PFSK-1 (cell line): ENCODE data around the gene SLC6A2.

Experiments used
- FOXP2 ChIP-seq: optimal IDR thresholded peaks from 2 replicates; pipeline ENCODE3; 2011; ENCODE audit warnings: borderline replicate concordance, control low read depth, inconsistent platforms; ENCODE audit not compliant: insufficient read depth; ENCODE audit errors: extremely low read length, extremely low read depth
- POLR2AphosphoS5 ChIP-seq: IDR thresholded peaks from 2 replicates; pipeline ENCODE4 v1.6.1; 2012; ENCODE audit warnings: low read depth, mild to moderate bottlenecking, control low read depth, low read length, moderate library complexity
- REST ChIP-seq, 2 experiments: IDR thresholded peaks; 2 replicates each; pipeline versions ENCODE4 v1.6.1 to v1.8.0; 2011 to 2012; ENCODE audit warnings: low read depth in 2 of 2, low read length in 2 of 2, control low read depth in 1 of 2, inconsistent platforms in 1 of 2, mild to moderate bottlenecking in 1 of 2, moderate library complexity in 1 of 2; ENCODE audit not compliant: insufficient read depth in 1 of 2
- SIN3A ChIP-seq: IDR thresholded peaks from 2 replicates; pipeline ENCODE4 v1.6.1; 2012; ENCODE audit warnings: mild to moderate bottlenecking, low read length, moderate library complexity, borderline replicate concordance; ENCODE audit not compliant: insufficient read depth
- TAF1 ChIP-seq: IDR thresholded peaks from 2 replicates; pipeline ENCODE4 v1.6.1; 2012; ENCODE audit warnings: low read length, control low read depth, borderline replicate concordance; ENCODE audit not compliant: insufficient read depth

Gene SLC6A2

GRCh38 chr16:55667753-55668152, 12.0 kb downstream of the SLC6A2 start:
- no peak for TF ChIP-seq FOXP2
- TF ChIP-seq SIN3A, result no peak
- no peak for TF ChIP-seq TAF1
- TF ChIP-seq REST (IDR thresholded peaks at IDR 0.05; ENCODE audit: insufficient read depth in 1 of 2, low read depth in 2 of 2, low read length in 2 of 2), result no peak
- TF ChIP-seq POLR2AphosphoS5, result no peak

- TF ChIP-seq SIN3A, result no peak
- no peak for TF ChIP-seq TAF1
- no peak for TF ChIP-seq REST (IDR thresholded peaks at IDR 0.05; ENCODE audit: insufficient read depth in 1 of 2, low read depth in 2 of 2, low read length in 2 of 2)
- TF ChIP-seq POLR2AphosphoS5, result no peak
- TF ChIP-seq FOXP2, result no peak
Measured at GRCh38 chr16:55668340-55669281, 12.8 kb downstream of the SLC6A2 start.

GRCh38 chr16:55671206-55671973, 15.6 kb downstream of the SLC6A2 start:
- TF ChIP-seq TAF1 (no peak), POLR2AphosphoS5 (no peak), SIN3A (no peak), FOXP2 (no peak), REST (IDR thresholded peaks at IDR 0.05; ENCODE audit: insufficient read depth in 1 of 2, low read depth in 2 of 2, low read length in 2 of 2) (no peak)

- TF ChIP-seq POLR2AphosphoS5, result no peak
- TF ChIP-seq FOXP2, result no peak
- TF ChIP-seq REST (IDR thresholded peaks at IDR 0.05; ENCODE audit: insufficient read depth in 1 of 2, low read depth in 2 of 2, low read length in 2 of 2), result no peak
- TF ChIP-seq TAF1, result no peak
- no peak for TF ChIP-seq SIN3A
Measured at GRCh38 chr16:55671974-55672280, 16.1 kb downstream of the SLC6A2 start.
